Neutrophil (primary cell): ENCODE data around the gene DDC.
"Not testable (repeated sequence)": the region's sequence is repeated elsewhere in the genome, so short reads cannot be mapped to it uniquely, and the experiment has no call there.

ENCODE experiments used
- H3K27ac ChIP-seq: fragments of 200-600 bp; sonication (generic); 2 replicates; pipeline ENCODE4 v1.5.1; 2016; ENCODE audit warnings: mild to moderate bottlenecking, moderate library complexity
- H3K27me3 ChIP-seq: fragments of 200-600 bp; sonication (generic); 2 replicates; pipeline ENCODE4 v1.6.0; 2016; ENCODE audit warnings: mild to moderate bottlenecking
- H3K36me3 ChIP-seq: fragments of 200-600 bp; sonication (generic); 2 replicates; pipeline ENCODE4 v1.5.1; 2017
- H3K4me1 ChIP-seq, 2 experiments: fragments of 200-600 bp in 1 of 2; sonication (generic) in 1 of 2; 1 replicate in 1 of 2; 2 replicates in 1 of 2; pipeline versions ENCODE4 v1.5.1 to v1.6.1; 2013 to 2016; ENCODE audit warnings: low read depth in 1 of 2, low read length in 1 of 2, mild to moderate bottlenecking in 1 of 2, moderate library complexity in 1 of 2; ENCODE audit not compliant: control insufficient read depth in 1 of 2, insufficient read depth in 1 of 2
- H3K4me3 ChIP-seq, 2 experiments: fragments of 200-600 bp in 1 of 2; sonication (generic) in 1 of 2; 1 replicate in 1 of 2; 2 replicates in 1 of 2; pipeline ENCODE4 v1.5.1; 2013 to 2016; ENCODE audit warnings: low read depth in 1 of 2, low read length in 1 of 2, mild to moderate bottlenecking in 1 of 2, moderate library complexity in 1 of 2
- H3K9me3 ChIP-seq: fragments of 200-600 bp; sonication (generic); 2 replicates; pipeline ENCODE4 v1.5.1; 2016
- TF ChIP-seq, protein P1 (sequence below): fragments of 200-600 bp; sonication (generic); IDR thresholded peaks from 2 replicates; pipeline ENCODE4 v1.5.1; 2016; ENCODE audit warnings: antibody characterized with exemption

DDC gene

DNA sequence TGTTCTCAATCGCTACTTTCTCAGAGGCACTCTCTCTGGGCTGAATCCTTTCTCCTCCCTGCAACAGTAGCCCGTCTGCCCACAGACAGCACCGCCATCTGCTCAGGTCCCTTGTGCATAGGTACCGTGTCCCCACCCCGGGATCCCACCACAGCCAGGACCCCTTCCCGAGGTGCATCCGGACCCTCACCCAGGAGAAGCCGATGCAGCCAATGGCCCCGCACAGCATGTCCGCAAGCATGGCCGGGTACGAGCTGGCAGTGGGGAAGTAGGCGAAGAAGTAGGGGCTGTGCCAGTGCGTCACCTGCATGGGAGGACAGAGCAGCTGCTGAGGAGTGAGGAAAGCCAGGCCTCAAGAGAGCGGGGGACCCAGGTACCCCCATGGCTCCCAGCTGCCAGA, 25.5 kb downstream of the DDC start:
- Histone ChIP-seq H3K36me3 (no peaks in the 10 kb centered on the region), H3K9me3 (no peaks in the 10 kb centered on the region), H3K4me3 (no peak overlapping the region), H3K4me1 (no peaks in the 10 kb centered on the region), H3K27ac (no peak overlapping the region), H3K27me3 (no peaks in the 10 kb centered on the region)
- TF ChIP-seq, protein P1, sequence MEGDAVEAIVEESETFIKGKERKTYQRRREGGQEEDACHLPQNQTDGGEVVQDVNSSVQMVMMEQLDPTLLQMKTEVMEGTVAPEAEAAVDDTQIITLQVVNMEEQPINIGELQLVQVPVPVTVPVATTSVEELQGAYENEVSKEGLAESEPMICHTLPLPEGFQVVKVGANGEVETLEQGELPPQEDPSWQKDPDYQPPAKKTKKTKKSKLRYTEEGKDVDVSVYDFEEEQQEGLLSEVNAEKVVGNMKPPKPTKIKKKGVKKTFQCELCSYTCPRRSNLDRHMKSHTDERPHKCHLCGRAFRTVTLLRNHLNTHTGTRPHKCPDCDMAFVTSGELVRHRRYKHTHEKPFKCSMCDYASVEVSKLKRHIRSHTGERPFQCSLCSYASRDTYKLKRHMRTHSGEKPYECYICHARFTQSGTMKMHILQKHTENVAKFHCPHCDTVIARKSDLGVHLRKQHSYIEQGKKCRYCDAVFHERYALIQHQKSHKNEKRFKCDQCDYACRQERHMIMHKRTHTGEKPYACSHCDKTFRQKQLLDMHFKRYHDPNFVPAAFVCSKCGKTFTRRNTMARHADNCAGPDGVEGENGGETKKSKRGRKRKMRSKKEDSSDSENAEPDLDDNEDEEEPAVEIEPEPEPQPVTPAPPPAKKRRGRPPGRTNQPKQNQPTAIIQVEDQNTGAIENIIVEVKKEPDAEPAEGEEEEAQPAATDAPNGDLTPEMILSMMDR: no peak

DNA sequence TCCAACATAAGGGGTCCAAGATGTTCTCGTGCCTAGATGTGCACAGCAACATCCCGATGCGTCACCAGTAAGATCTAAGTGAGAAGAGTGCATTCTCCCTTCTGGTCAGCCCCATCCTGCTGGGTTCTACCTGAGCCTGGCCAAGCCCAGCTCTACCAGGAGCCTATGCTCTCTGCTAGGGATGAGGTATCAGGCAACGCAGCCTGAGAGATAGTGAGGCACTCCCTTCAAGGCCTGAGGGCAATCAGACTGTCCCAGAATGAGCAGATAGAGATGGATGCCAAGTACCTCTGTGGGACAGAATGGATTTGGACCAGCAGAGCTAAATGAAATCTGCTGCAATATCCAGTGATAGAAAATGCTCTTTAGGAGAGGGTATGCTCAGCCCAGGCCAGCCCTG, 26.7 kb downstream of the DDC start:
- Histone ChIP-seq H3K9me3 (no peaks in the 10 kb centered on the region), H3K27me3 (no peaks in the 10 kb centered on the region), H3K4me3 (no peak overlapping the region), H3K4me1 (no peaks in the 10 kb centered on the region), H3K27ac (no peak overlapping the region), H3K36me3 (no peaks in the 10 kb centered on the region)
- TF ChIP-seq, protein P1: no peak

DNA sequence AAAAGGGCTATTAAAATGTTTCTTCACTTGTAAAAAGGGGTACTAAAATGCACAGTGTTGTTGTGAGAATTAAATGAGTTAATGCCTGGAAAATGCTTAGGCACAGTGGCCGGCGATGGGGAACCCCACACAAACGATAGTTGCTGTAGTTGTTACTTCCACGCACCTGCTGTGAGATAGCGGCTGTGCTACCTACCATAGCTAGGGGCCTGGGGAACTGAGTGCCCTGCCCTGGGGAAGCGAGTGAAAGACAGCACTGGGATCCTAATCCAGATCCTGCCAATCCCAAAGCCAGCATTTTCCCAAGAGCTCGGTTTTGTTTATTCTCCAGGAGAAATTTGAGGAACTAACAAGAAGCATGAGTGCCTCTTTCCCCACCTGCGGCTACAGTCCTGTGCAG, 27.8 kb downstream of the DDC start:
- no peak overlapping the region for H3K27ac ChIP-seq
- H3K9me3 ChIP-seq: no peaks in the 10 kb centered on the region
- no peaks in the 10 kb centered on the region for H3K36me3 ChIP-seq
- TF ChIP-seq, protein P1: no peak
- no peaks in the 10 kb centered on the region for H3K4me1 ChIP-seq
- H3K4me3 ChIP-seq: no peak overlapping the region
- no peaks in the 10 kb centered on the region for H3K27me3 ChIP-seq

DNA sequence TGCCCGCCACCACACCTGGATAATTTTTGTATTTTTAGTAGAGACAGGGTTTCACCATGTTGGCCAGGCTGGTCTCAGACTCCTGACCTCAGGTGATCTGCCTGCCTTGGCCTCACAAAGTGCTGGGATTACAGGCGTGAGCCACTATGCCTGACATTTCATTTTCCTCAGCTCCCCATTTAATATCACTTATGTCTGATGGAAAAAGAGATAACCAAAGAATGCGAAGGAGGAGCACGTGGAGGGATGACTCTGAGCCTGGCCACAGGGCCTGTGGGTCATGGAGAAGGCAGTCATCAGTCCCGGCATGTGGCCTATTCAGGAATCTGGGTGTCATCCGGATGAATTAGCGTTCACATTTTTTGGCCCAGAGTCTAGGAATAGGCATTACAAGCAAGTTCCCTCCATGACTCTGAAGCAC, 29.9 kb downstream of the DDC start:
- H3K36me3 ChIP-seq, H3K9me3 ChIP-seq, H3K27ac ChIP-seq, H3K4me1 ChIP-seq, H3K4me3 ChIP-seq, H3K27me3 ChIP-seq: not testable (repeated sequence)

DNA sequence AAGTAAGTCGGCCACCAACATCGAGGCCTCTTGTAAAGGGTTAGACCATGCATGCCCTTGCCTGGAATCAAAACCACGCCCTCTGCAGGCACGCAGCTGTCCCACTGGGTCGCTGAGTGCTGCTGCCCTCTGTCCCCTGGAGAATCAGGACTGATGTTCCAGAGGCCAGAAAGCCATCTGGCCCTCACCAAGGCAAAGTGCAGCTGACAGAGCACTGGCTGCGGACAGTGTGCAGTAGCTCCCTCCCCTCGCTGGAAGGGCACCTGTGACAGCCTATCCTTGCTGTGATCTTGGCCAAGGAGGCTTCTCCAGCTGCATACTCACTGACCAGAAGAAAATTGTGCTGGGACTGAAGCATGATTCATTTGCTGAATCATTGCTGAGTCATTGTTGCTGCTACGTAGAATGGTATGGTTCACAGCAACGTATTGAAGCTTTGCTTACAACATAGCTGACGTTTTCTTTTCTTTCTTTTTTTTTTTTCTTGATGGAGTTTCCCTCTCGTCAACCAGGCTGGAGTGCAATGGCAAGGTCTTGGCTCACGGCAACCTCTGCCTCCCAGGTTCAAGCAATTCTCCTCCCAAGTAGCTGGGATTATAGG, 30.4 kb downstream of the DDC start:
- Histone ChIP-seq H3K4me3 (no peak overlapping the region), H3K36me3 (no peaks in the 10 kb centered on the region), H3K9me3 (no peaks in the 10 kb centered on the region), H3K4me1 (no peaks in the 10 kb centered on the region), H3K27ac (no peak overlapping the region), H3K27me3 (no peaks in the 10 kb centered on the region)
- TF ChIP-seq, protein P1: no peak

DNA sequence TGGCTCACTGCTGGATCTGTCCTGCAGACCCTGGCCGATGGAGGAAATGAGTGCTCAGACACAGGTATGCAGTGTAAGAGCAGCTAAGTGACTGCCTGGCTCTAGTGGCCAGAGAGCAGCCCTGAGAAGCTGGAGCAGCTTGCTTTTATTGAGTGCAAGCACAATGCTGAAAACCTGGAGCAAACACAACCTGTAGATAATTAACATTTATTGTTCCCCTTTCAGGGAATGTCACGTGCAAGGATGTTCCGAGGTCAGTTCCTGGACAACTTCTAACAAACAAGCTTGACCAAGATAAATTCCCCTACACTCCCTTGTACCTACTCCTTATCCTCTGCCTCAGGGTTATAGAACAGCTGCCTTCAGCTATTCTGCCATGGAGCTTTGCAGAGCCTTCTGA, 31.3 kb downstream of the DDC start:
- Histone ChIP-seq H3K4me1 (no peaks in the 10 kb centered on the region), H3K4me3 (no peak overlapping the region), H3K27ac (no peak overlapping the region), H3K9me3 (no peaks in the 10 kb centered on the region), H3K36me3 (no peaks in the 10 kb centered on the region), H3K27me3 (no peaks in the 10 kb centered on the region)
- TF ChIP-seq, protein P1: no peak
